Measurements from ENCODE around the gene GAK. TPM values are rescaled to one million over a fixed set of nuclear protein-coding genes. Genes with fewer than 3 reads are reported as not detected.

GAK gene
- total and polyA plus RNA-seq, 2 of the 13 experiments (the other 11 are each of a cell fraction or from before 2014, with no cell fraction given), result 17.5 to 44.3 TPM

DNA sequence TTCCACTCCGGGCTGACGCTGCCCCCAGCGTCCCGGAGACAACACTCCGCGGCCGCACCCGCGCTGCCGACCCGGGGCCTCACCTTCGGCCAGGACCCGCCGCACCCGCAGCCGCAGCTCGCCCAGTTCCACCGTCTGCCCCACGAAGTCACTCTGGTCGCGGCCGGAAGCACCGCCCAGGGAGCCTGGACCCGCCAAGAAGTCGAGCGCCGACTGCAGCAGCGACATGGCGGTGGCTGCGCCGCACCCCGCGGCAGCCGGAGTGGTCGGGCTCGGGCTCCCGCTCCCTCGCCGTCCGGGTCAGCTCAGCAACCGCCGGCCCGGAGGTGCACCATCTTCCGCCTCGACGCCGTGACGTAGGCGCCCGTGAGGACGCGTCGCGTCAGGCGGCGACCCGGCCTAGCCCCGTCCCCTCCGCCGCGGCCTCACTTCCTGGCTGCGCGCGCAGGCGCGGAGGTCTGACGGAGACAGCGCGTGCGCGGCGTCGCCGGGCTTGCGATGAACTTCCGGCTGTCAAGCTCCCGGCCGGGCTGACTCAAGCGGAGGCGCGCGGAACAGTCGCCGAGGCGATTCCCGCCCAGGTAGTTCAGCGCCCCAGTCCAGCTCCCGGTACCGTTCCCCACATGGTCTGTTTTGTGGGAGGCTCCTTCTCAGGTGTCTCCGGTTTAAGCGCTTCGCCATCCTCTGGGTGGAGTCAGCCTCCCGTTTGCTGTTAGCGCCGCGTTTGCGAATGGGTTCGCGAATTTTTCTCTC is at the start of gene GAK, which contains the start of gene TMEM175 (continued):
- no peak for TF ChIP-seq JUNB (CRISPR knock-in tag; IDR thresholded peaks at IDR 0.05; ENCODE audit: borderline replicate concordance)
- TF ChIP-seq HHEX (CRISPR knock-in tag; IDR thresholded peaks at IDR 0.05), result no peak
- TF ChIP-seq EZH2 (conservative IDR thresholded peaks at IDR 0.05; ENCODE audit: low read depth, low read length), result no peak
- TF ChIP-seq ZNF557 (CRISPR knock-in tag; IDR thresholded peaks at IDR 0.05), result no peak
- TF ChIP-seq ZNF792 (CRISPR knock-in tag; IDR thresholded peaks at IDR 0.05), result 0 out of 2 replicates have a peak, but pooled peaks have one; percentile 39
- TF ChIP-seq, protein P1, sequence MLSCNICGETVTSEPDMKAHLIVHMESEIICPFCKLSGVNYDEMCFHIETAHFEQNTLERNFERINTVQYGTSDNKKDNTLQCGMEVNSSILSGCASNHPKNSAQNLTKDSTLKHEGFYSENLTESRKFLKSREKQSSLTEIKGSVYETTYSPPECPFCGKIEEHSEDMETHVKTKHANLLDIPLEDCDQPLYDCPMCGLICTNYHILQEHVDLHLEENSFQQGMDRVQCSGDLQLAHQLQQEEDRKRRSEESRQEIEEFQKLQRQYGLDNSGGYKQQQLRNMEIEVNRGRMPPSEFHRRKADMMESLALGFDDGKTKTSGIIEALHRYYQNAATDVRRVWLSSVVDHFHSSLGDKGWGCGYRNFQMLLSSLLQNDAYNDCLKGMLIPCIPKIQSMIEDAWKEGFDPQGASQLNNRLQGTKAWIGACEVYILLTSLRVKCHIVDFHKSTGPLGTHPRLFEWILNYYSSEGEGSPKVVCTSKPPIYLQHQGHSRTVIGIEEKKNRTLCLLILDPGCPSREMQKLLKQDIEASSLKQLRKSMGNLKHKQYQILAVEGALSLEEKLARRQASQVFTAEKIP (CRISPR knock-in tag; IDR thresholded peaks at IDR 0.05; ENCODE audit: borderline replicate concordance), result no peak
- TF ChIP-seq ZNF101 (CRISPR knock-in tag; IDR thresholded peaks at IDR 0.05; ENCODE audit: borderline replicate concordance, low read depth), result no peak
- no peak; the same call in 1 of the 2 replicates for TF ChIP-seq ZNF143 (CRISPR knock-in tag; IDR thresholded peaks at IDR 0.05)
- no peak for TF ChIP-seq NCOR1 (IDR thresholded peaks at IDR 0.05; ENCODE audit: borderline replicate concordance, low read length)
- TF ChIP-seq MIER2 (CRISPR knock-in tag; IDR thresholded peaks at IDR 0.05), result no peak
- TF ChIP-seq, protein P2, sequence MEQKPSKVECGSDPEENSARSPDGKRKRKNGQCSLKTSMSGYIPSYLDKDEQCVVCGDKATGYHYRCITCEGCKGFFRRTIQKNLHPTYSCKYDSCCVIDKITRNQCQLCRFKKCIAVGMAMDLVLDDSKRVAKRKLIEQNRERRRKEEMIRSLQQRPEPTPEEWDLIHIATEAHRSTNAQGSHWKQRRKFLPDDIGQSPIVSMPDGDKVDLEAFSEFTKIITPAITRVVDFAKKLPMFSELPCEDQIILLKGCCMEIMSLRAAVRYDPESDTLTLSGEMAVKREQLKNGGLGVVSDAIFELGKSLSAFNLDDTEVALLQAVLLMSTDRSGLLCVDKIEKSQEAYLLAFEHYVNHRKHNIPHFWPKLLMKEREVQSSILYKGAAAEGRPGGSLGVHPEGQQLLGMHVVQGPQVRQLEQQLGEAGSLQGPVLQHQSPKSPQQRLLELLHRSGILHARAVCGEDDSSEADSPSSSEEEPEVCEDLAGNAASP (CRISPR knock-in tag; IDR thresholded peaks at IDR 0.05; ENCODE audit: borderline replicate concordance), result no peak
- TF ChIP-seq ZNF569 (CRISPR knock-in tag; IDR thresholded peaks at IDR 0.05; ENCODE audit: borderline replicate concordance), result 0 out of 2 replicates have a peak, but pooled peaks have one; percentile 49
- 0 out of 2 replicates have a peak, but pooled peaks have one; percentile 31 for TF ChIP-seq PPARG (CRISPR knock-in tag; conservative IDR thresholded peaks at IDR 0.05)
- TF ChIP-seq, protein P3, sequence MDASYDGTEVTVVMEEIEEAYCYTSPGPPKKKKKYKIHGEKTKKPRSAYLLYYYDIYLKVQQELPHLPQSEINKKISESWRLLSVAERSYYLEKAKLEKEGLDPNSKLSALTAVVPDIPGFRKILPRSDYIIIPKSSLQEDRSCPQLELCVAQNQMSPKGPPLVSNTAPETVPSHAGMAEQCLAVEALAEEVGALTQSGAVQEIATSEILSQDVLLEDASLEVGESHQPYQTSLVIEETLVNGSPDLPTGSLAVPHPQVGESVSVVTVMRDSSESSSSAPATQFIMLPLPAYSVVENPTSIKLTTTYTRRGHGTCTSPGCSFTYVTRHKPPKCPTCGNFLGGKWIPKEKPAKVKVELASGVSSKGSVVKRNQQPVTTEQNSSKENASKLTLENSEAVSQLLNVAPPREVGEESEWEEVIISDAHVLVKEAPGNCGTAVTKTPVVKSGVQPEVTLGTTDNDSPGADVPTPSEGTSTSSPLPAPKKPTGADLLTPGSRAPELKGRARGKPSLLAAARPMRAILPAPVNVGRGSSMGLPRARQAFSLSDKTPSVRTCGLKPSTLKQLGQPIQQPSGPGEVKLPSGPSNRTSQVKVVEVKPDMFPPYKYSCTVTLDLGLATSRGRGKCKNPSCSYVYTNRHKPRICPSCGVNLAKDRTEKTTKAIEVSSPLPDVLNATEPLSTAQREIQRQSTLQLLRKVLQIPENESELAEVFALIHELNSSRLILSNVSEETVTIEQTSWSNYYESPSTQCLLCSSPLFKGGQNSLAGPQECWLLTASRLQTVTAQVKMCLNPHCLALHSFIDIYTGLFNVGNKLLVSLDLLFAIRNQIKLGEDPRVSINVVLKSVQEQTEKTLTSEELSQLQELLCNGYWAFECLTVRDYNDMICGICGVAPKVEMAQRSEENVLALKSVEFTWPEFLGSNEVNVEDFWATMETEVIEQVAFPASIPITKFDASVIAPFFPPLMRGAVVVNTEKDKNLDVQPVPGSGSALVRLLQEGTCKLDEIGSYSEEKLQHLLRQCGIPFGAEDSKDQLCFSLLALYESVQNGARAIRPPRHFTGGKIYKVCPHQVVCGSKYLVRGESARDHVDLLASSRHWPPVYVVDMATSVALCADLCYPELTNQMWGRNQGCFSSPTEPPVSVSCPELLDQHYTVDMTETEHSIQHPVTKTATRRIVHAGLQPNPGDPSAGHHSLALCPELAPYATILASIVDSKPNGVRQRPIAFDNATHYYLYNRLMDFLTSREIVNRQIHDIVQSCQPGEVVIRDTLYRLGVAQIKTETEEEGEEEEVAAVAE (CRISPR knock-in tag; IDR thresholded peaks at IDR 0.05; ENCODE audit: borderline replicate concordance), result no peak
- TF ChIP-seq ZFP41 (CRISPR knock-in tag; IDR thresholded peaks at IDR 0.05; ENCODE audit: borderline replicate concordance), result no peak
- TF ChIP-seq TRIM24 (CRISPR knock-in tag; IDR thresholded peaks at IDR 0.05), result no peak
- TF ChIP-seq NR3C1 (CRISPR knock-in tag; IDR thresholded peaks at IDR 0.05), result no peak
- peak; percentile 19; the same call in 1 of the 2 replicates for TF ChIP-seq ZNF451 (CRISPR knock-in tag; IDR thresholded peaks at IDR 0.05)
- TF ChIP-seq, protein P4, sequence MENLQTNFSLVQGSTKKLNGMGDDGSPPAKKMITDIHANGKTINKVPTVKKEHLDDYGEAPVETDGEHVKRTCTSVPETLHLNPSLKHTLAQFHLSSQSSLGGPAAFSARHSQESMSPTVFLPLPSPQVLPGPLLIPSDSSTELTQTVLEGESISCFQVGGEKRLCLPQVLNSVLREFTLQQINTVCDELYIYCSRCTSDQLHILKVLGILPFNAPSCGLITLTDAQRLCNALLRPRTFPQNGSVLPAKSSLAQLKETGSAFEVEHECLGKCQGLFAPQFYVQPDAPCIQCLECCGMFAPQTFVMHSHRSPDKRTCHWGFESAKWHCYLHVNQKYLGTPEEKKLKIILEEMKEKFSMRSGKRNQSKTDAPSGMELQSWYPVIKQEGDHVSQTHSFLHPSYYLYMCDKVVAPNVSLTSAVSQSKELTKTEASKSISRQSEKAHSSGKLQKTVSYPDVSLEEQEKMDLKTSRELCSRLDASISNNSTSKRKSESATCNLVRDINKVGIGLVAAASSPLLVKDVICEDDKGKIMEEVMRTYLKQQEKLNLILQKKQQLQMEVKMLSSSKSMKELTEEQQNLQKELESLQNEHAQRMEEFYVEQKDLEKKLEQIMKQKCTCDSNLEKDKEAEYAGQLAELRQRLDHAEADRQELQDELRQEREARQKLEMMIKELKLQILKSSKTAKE (CRISPR knock-in tag; IDR thresholded peaks at IDR 0.05; ENCODE audit: borderline replicate concordance), result peak; percentile 62; the same call in 1 of the 2 replicates
- TF ChIP-seq ZNF235 (CRISPR knock-in tag; IDR thresholded peaks at IDR 0.05; ENCODE audit: borderline replicate concordance), result no peak
